ENCODE results near the gene SLC26A1. TPM values are rescaled to one million over a fixed set of nuclear protein-coding genes. Genes with fewer than 3 reads are reported as not detected.

SLC26A1 gene
- polyA plus RNA-seq, 1 donor from 2014 or later = 0.12 TPM

DNA sequence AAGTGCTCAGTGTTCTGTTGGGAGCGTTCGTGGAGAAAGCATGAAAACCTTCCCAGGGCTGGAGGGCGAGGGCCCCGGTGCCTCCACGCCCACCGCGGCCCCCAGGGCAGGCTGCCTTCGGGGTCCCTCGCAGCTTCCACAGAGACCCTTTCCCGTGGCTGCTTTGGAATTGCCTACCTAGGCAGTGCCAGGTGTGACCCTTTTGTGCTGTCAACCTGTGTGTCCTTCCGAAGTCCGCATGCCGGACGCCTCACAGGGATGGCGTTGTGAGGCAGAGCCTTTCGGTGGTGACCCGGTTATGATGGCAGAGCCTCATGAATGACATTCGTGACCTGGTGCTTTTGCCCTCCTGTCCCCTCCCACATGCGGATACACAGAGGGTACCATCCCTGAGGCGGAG lies 43.5 kb downstream of the SLC26A1 start:
- no peak for TF ChIP-seq MXI1 (conservative IDR thresholded peaks at IDR 0.05; ENCODE audit: poor library complexity, severe bottlenecking)
- TF ChIP-seq EZH2 (IDR thresholded peaks at IDR 0.05; ENCODE audit: borderline replicate concordance, insufficient read depth, low read length, poor library complexity, severe bottlenecking) = no peak
- TF ChIP-seq RAD21 (conservative IDR thresholded peaks at IDR 0.05) = no peak
- TF ChIP-seq, protein P1, sequence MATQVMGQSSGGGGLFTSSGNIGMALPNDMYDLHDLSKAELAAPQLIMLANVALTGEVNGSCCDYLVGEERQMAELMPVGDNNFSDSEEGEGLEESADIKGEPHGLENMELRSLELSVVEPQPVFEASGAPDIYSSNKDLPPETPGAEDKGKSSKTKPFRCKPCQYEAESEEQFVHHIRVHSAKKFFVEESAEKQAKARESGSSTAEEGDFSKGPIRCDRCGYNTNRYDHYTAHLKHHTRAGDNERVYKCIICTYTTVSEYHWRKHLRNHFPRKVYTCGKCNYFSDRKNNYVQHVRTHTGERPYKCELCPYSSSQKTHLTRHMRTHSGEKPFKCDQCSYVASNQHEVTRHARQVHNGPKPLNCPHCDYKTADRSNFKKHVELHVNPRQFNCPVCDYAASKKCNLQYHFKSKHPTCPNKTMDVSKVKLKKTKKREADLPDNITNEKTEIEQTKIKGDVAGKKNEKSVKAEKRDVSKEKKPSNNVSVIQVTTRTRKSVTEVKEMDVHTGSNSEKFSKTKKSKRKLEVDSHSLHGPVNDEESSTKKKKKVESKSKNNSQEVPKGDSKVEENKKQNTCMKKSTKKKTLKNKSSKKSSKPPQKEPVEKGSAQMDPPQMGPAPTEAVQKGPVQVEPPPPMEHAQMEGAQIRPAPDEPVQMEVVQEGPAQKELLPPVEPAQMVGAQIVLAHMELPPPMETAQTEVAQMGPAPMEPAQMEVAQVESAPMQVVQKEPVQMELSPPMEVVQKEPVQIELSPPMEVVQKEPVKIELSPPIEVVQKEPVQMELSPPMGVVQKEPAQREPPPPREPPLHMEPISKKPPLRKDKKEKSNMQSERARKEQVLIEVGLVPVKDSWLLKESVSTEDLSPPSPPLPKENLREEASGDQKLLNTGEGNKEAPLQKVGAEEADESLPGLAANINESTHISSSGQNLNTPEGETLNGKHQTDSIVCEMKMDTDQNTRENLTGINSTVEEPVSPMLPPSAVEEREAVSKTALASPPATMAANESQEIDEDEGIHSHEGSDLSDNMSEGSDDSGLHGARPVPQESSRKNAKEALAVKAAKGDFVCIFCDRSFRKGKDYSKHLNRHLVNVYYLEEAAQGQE (IDR thresholded peaks at IDR 0.05; ENCODE audit: borderline replicate concordance) = no peak
- TF ChIP-seq EP300 (conservative IDR thresholded peaks at IDR 0.05; ENCODE audit: poor library complexity, severe bottlenecking) = no peak
- TF ChIP-seq POLR2AphosphoS5 (IDR thresholded peaks at IDR 0.05) = no peak
- TF ChIP-seq, protein P2, sequence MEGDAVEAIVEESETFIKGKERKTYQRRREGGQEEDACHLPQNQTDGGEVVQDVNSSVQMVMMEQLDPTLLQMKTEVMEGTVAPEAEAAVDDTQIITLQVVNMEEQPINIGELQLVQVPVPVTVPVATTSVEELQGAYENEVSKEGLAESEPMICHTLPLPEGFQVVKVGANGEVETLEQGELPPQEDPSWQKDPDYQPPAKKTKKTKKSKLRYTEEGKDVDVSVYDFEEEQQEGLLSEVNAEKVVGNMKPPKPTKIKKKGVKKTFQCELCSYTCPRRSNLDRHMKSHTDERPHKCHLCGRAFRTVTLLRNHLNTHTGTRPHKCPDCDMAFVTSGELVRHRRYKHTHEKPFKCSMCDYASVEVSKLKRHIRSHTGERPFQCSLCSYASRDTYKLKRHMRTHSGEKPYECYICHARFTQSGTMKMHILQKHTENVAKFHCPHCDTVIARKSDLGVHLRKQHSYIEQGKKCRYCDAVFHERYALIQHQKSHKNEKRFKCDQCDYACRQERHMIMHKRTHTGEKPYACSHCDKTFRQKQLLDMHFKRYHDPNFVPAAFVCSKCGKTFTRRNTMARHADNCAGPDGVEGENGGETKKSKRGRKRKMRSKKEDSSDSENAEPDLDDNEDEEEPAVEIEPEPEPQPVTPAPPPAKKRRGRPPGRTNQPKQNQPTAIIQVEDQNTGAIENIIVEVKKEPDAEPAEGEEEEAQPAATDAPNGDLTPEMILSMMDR (IDR thresholded peaks at IDR 0.05; ENCODE audit: poor library complexity, severe bottlenecking) = no peak
- no peaks in the 10 kb centered on the region for H3F3A ChIP-seq (ENCODE audit: insufficient read depth, low read length, poor library complexity, severe bottlenecking)
- H3K9me2 ChIP-seq (ENCODE audit: insufficient read depth, low read length) = no peaks in the 10 kb centered on the region
- no peak overlapping the region for H3K9ac ChIP-seq (ENCODE audit: low read length)
- no peaks in the 10 kb centered on the region for H3K79me2 ChIP-seq (replicated peaks; ENCODE audit: insufficient read depth, low read length)
- no peaks in the 10 kb centered on the region for H3K36me3 ChIP-seq (ENCODE audit: insufficient read depth, low read length)
- H4K20me1 ChIP-seq (ENCODE audit: insufficient read depth) = no peaks in the 10 kb centered on the region
- H3K27ac ChIP-seq (ENCODE audit: low read length) = no peak overlapping the region
- H3K9me3 ChIP-seq (ENCODE audit: low read length) = no peaks in the 10 kb centered on the region
- no peak overlapping the region for H3K4me2 ChIP-seq (ENCODE audit: low read length)
- H3K4me3 ChIP-seq (ENCODE audit: low read length) = no peak overlapping the region
- no peaks in the 10 kb centered on the region for H3K27me3 ChIP-seq (ENCODE audit: insufficient read depth, low read depth, low read length)
- H2AFZ ChIP-seq (ENCODE audit: low read depth, low read length) = no peak overlapping the region

DNA sequence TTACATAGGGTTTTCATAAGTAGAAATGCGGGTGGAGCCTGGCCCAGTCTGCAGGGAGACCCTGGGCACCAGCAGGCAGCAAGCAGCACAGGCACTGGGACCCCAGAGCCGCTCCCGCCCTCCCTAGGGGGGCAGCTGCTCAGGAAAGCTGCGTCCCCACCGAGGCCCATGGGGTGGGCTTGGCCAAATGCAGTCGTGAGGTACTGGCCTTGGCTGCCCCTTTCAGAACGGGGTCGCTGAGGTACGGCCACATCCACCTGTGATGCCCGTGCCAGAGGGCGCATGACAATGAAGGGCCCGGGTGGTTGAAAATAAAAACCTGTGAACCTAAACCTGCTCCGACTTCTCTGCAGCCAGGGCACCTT lies 44.3 kb downstream of the SLC26A1 start:
- H4K20me1 ChIP-seq (ENCODE audit: insufficient read depth) = no peaks in the 10 kb centered on the region
- no peaks in the 10 kb centered on the region for H3F3A ChIP-seq (ENCODE audit: insufficient read depth, low read length, poor library complexity, severe bottlenecking)
- no peak overlapping the region for H2AFZ ChIP-seq (ENCODE audit: low read depth, low read length)
- TF ChIP-seq SMC3 (conservative IDR thresholded peaks at IDR 0.05; ENCODE audit: poor library complexity) (no peak), POLR2AphosphoS5 (IDR thresholded peaks at IDR 0.05) (no peak), EP300 (conservative IDR thresholded peaks at IDR 0.05; ENCODE audit: poor library complexity, severe bottlenecking) (no peak), EZH2 (IDR thresholded peaks at IDR 0.05; ENCODE audit: borderline replicate concordance, insufficient read depth, low read length, poor library complexity, severe bottlenecking) (no peak), MXI1 (conservative IDR thresholded peaks at IDR 0.05; ENCODE audit: poor library complexity, severe bottlenecking) (no peak), TAF1 (IDR thresholded peaks at IDR 0.05; ENCODE audit: low read depth) (no peak), RAD21 (conservative IDR thresholded peaks at IDR 0.05) (no peak)
- TF ChIP-seq, protein P2 (IDR thresholded peaks at IDR 0.05; ENCODE audit: poor library complexity, severe bottlenecking) = no peak
- TF ChIP-seq, protein P1 (IDR thresholded peaks at IDR 0.05; ENCODE audit: borderline replicate concordance) = no peak
- H3K9me2 ChIP-seq (ENCODE audit: insufficient read depth, low read length) = no peaks in the 10 kb centered on the region
- H3K36me3 ChIP-seq (ENCODE audit: insufficient read depth, low read length) = no peaks in the 10 kb centered on the region
- H3K9me3 ChIP-seq (ENCODE audit: low read length) = no peaks in the 10 kb centered on the region
- no peaks in the 10 kb centered on the region for H3K79me2 ChIP-seq (replicated peaks; ENCODE audit: insufficient read depth, low read length)
- H3K4me3 ChIP-seq (ENCODE audit: low read length) = no peak overlapping the region
- no peak overlapping the region for H3K27ac ChIP-seq (ENCODE audit: low read length)
- H3K4me2 ChIP-seq (ENCODE audit: low read length) = no peak overlapping the region
- H3K9ac ChIP-seq (ENCODE audit: low read length) = no peak overlapping the region
- H3K27me3 ChIP-seq (ENCODE audit: insufficient read depth, low read depth, low read length) = no peaks in the 10 kb centered on the region

All from neural cell (in vitro differentiated cells).